Kidney (tissue), 14 donors: Measurements from ENCODE around the gene ISX. TPM values are rescaled to one million over a fixed set of nuclear protein-coding genes. Genes with fewer than 3 reads are reported as not detected.

ENCODE experiments used
- DNase-seq, 5 donors: peaks; one replicate each; pipeline ENCODE4 v3.0.0-alpha.2; 2013 to 2020
- FAIRE-seq: peaks from 2 replicates; lab custom pipeline; 2012; peaks lifted over from hg19 to GRCh38; lab: Jason Lieb, UNC
- H3K27ac ChIP-seq, 2 donors: one replicate each; pipeline ENCODE4 v1.7.0; 2013; ENCODE audit warnings: low read depth in 2 of 2, low read length in 2 of 2, inconsistent platforms in 1 of 2
- H3K27me3 ChIP-seq: one replicate; pipeline ENCODE4 v1.7.1; 2013; ENCODE audit warnings: low read length, inconsistent platforms; ENCODE audit not compliant: control insufficient read depth, insufficient read depth
- H3K36me3 ChIP-seq, 3 donors: one replicate each; pipeline versions ENCODE4 v1.7.0 to v1.7.1; 2013; ENCODE audit warnings: low read length in 3 of 3, control low read depth in 1 of 3, inconsistent platforms in 1 of 3; ENCODE audit not compliant: insufficient read depth in 3 of 3, control insufficient read depth in 2 of 3
- H3K4me1 ChIP-seq, 3 donors: one replicate each; pipeline versions ENCODE4 v1.7.0 to v1.7.1; 2013; ENCODE audit warnings: low read length in 3 of 3, inconsistent platforms in 1 of 3, low read depth in 1 of 3; ENCODE audit not compliant: control insufficient read depth in 2 of 3, insufficient read depth in 2 of 3
- H3K4me3 ChIP-seq, 3 donors: one replicate each; pipeline versions ENCODE4 v1.7.0 to v1.8.1; 2013; ENCODE audit warnings: low read length in 3 of 3, control low read depth in 1 of 3, inconsistent platforms in 1 of 3
- H3K9ac ChIP-seq, 3 donors: one replicate each; pipeline versions ENCODE4 v1.7.0 to v1.7.1; 2013; ENCODE audit warnings: low read length in 3 of 3, control low read depth in 1 of 3, inconsistent platforms in 1 of 3
- H3K9me3 ChIP-seq, 3 donors: one replicate each; pipeline versions ENCODE4 v1.7.0 to v1.7.1; 2013; ENCODE audit warnings: low read length in 3 of 3, control low read depth in 1 of 3, inconsistent platforms in 1 of 3; ENCODE audit not compliant: control insufficient read depth in 2 of 3, insufficient read depth in 1 of 3
- CTCF ChIP-seq: IDR thresholded peaks from 3 replicates; pipeline ENCODE4 v1.5.1; 2012; ENCODE audit warnings: mild to moderate bottlenecking, moderate library complexity, borderline replicate concordance; ENCODE audit not compliant: insufficient read depth; ENCODE audit errors: extremely low read depth
- intact Hi-C: fragments of 100-400 bp; cut with DNase I; formaldehyde crosslinking; loops from one replicate; pipeline ENCODE4 v1.11.1; 2022
- polyA plus RNA-seq: library from polyadenylated mRNA; stranded (reverse); fragments of 350-450 nt; fragmentation: Illumina TruSeq; extraction: RNeasy Lipid Tissue Mini Kit (QIAGEN cat#74804); gene quantifications from one replicate; pipeline ENCODE4 v1.2.3, GENCODE V29; 2014; ENCODE audit warnings: low read depth, low replicate concordance; ENCODE audit not compliant: insufficient read depth
- total RNA-seq: library from RNA; stranded (reverse); fragmentation: NEBNext Ultra II Directional; extraction: Animal tissue kit (Norgen Biotek cat#: 25700); gene quantifications from one replicate; pipeline ENCODE4 v1.2.1, GENCODE V29; 2021
- donor health status: control.
- donor health status: control.
- donor health status: control.
- donor health status: control.
- donor health status: control.
- donor health status: DM: yes; HTN: yes; CAD: no.
- donor health status: Normal renal cell carcinoma (clear cell type).

ISX gene
- total and polyA plus RNA-seq, 2 donors from 2014 or later, result not detected

GRCh38 chr22:35054064-35054463 lies 11.9 kb upstream of the ISX start:
- Histone ChIP-seq H3K4me1 (no peaks in the 10 kb centered on the region), H3K9me3 (no peaks in the 10 kb centered on the region), H3K4me3 (no peak overlapping the region), H3K27ac (no peak overlapping the region), H3K36me3 (no peaks in the 10 kb centered on the region), H3K27me3 (no peaks in the 10 kb centered on the region), H3K9ac (no peak overlapping the region)
- FAIRE-seq (no peak), DNase-seq (no peak)
- intact Hi-C loops, result no loop called here
- no peak for TF ChIP-seq CTCF

GRCh38 chr22:35056486-35056885 lies 9.5 kb upstream of the ISX start:
- Histone ChIP-seq H3K4me1 (no peaks in the 10 kb centered on the region), H3K9me3 (no peaks in the 10 kb centered on the region), H3K27ac (no peak overlapping the region), H3K36me3 (no peaks in the 10 kb centered on the region), H3K4me3 (no peak overlapping the region), H3K27me3 (no peaks in the 10 kb centered on the region), H3K9ac (no peak overlapping the region)
- no peak for FAIRE-seq
- no peak for TF ChIP-seq CTCF
- intact Hi-C loops, result no loop called here
- DNase-seq, result no peak

GRCh38 chr22:35057155-35057554 lies 8.8 kb upstream of the ISX start:
- intact Hi-C loops, result no loop called here
- FAIRE-seq, result no peak
- Histone ChIP-seq H3K9ac (no peak overlapping the region), H3K4me3 (no peak overlapping the region), H3K36me3 (no peaks in the 10 kb centered on the region), H3K27ac (no peak overlapping the region), H3K4me1 (no peaks in the 10 kb centered on the region), H3K27me3 (no peaks in the 10 kb centered on the region), H3K9me3 (no peaks in the 10 kb centered on the region)
- DNase-seq, result no peak
- no peak for TF ChIP-seq CTCF

GRCh38 chr22:35059632-35060031 lies 6.3 kb upstream of the ISX start:
- Histone ChIP-seq H3K4me1 (no peaks in the 10 kb centered on the region), H3K27ac (no peak overlapping the region), H3K27me3 (no peaks in the 10 kb centered on the region), H3K9me3 (no peaks in the 10 kb centered on the region), H3K9ac (no peak overlapping the region), H3K36me3 (no peaks in the 10 kb centered on the region), H3K4me3 (no peak overlapping the region)
- no peak for TF ChIP-seq CTCF
- FAIRE-seq (no peak), DNase-seq (no peak)
- intact Hi-C loops, result no loop called here
